ENCODE results near the gene NELFCD.

GRCh38 chr20:59043698-59044097 lies 62.6 kb downstream of the NELFCD start:
- TF ChIP-seq, protein P1, sequence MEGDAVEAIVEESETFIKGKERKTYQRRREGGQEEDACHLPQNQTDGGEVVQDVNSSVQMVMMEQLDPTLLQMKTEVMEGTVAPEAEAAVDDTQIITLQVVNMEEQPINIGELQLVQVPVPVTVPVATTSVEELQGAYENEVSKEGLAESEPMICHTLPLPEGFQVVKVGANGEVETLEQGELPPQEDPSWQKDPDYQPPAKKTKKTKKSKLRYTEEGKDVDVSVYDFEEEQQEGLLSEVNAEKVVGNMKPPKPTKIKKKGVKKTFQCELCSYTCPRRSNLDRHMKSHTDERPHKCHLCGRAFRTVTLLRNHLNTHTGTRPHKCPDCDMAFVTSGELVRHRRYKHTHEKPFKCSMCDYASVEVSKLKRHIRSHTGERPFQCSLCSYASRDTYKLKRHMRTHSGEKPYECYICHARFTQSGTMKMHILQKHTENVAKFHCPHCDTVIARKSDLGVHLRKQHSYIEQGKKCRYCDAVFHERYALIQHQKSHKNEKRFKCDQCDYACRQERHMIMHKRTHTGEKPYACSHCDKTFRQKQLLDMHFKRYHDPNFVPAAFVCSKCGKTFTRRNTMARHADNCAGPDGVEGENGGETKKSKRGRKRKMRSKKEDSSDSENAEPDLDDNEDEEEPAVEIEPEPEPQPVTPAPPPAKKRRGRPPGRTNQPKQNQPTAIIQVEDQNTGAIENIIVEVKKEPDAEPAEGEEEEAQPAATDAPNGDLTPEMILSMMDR (IDR thresholded peaks at IDR 0.05; ENCODE audit: insufficient read depth, low read depth, low read length): no peak
- no peak for TF ChIP-seq EZH2 (IDR thresholded peaks at IDR 0.05; ENCODE audit: insufficient read depth, low read length)

Measured in astrocyte (in vitro differentiated cells and primary cell).